Upper lobe of left lung (tissue), 6 donors: ENCODE data around the gene FAT1. TPM values are rescaled to one million over a fixed set of nuclear protein-coding genes. Genes with fewer than 3 reads are reported as not detected.

Source experiments
- ATAC-seq, 2 donors: fragments of 200-7000 bp; cut with Tn5 transposase; one replicate each; pipeline ENCODE4 v1.9.1; 2022; ENCODE audit warnings: mild to moderate bottlenecking in 2 of 2, moderate library complexity in 2 of 2; ENCODE audit not compliant: low FRiP score in 2 of 2
- DNase-seq, 2 donors: peaks; one replicate each; pipeline ENCODE4 v3.0.0-alpha.2; 2019 to 2020
- H3K27ac ChIP-seq, 4 donors: fragments of 200-600 bp; sonication (generic); one replicate each; pipeline ENCODE4 v1.5.1; 2016 to 2019
- H3K27me3 ChIP-seq, 4 donors: fragments of 200-600 bp; sonication (generic); one replicate each; pipeline ENCODE4 v1.5.1; 2017 to 2019
- H3K36me3 ChIP-seq, 4 donors: fragments of 200-600 bp; sonication (generic); one replicate each; pipeline ENCODE4 v1.5.1; 2016 to 2019
- H3K4me1 ChIP-seq, 4 donors: fragments of 200-600 bp; sonication (generic); one replicate each; pipeline ENCODE4 v1.5.1; 2018 to 2019
- H3K4me3 ChIP-seq, 4 donors: fragments of 200-600 bp; sonication (generic); one replicate each; pipeline ENCODE4 v1.5.1; 2017 to 2019; ENCODE audit warnings: mild to moderate bottlenecking in 2 of 4, moderate library complexity in 1 of 4
- H3K9me3 ChIP-seq, 4 donors: fragments of 200-600 bp; sonication (generic); one replicate each; pipeline ENCODE4 v1.5.1; 2018 to 2019
- EP300 ChIP-seq, 4 donors: sonication (generic); formaldehyde crosslinking; IDR thresholded peaks; one replicate each; pipeline ENCODE4 v1.5.1; 2017; ENCODE audit warnings: antibody characterized with exemption in 4 of 4, control low read depth in 2 of 4
- POLR2A ChIP-seq, 4 donors: fragments of 450-650 bp; IDR thresholded peaks; one replicate each; pipeline ENCODE4 v1.5.1; 2016 to 2017; ENCODE audit warnings: antibody characterized with exemption in 4 of 4, mild to moderate bottlenecking in 2 of 4
- POLR2AphosphoS5 ChIP-seq, 2 donors: sonication (generic); formaldehyde crosslinking; IDR thresholded peaks; one replicate each; pipeline ENCODE4 v1.5.1; 2017; ENCODE audit warnings: antibody characterized with exemption in 2 of 2
- WGBS, 2 donors: methylation state at CpG; one replicate each; pipeline ENCODE4 v1.1.5; 2017 to 2018; 5-methylcytosine and 5-hydroxymethylcytosine counted together
- total RNA-seq, 6 donors: library from RNA; depleted of rRNA in 4 of 6; stranded (reverse); fragments of >200 nt in 4 of 6; gene quantifications; one replicate each; pipeline versions ENCODE4 v1.1.0 to v1.2.1, GENCODE V29; 2016 to 2021
- TF ChIP-seq, protein P1 (sequence below), 6 experiments: fragments of 450-650 bp in 4 of 6; fragments of 200-600 bp in 2 of 6; sonication (generic) in 2 of 6; IDR thresholded peaks; one replicate each; pipeline ENCODE4 v1.5.1; 2016 to 2019; ENCODE audit warnings: antibody characterized with exemption in 6 of 6
- donor health status: DM: no; HTN: no; CAD: no; lungs with moderate emphysema.
- donor health status: DM: no; HTN: yes; CAD: no; lungs with severe emphysema.

FAT1 gene
- total RNA-seq, 6 donors from 2014 or later = 42.8 to 92.2 (median 77.4) TPM

DNA sequence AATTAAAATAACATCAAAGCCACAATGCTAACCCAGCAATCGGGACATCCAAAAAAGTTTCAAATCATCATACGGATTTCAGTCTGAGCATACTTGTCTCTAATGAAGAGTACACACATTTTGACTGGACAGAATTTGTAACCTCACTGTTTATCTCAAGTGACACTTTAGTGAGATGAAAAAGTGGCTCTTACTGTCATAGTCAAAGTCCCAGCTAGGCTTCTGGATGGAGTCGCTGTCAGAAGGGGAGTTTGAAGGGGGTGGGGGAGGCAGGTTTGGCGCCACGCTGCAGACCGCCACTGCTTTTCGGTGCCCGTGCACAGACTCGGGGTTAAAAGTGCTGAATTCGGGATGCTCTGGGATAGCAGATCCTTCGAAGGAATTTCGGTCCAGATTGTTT lies 127.3 kb downstream of the FAT1 start:
- H3K36me3 ChIP-seq = peaks cover 5 to 82% (median 30%) of the 10 kb centered on the region in 4 donors
- ATAC-seq = no peak
- no peak for DNase-seq
- H3K27me3 ChIP-seq = no peaks in the 10 kb centered on the region
- 93 to 94% methylated on average over 12 of the region's 12 CpGs for WGBS, 2 donors
- H3K4me1 ChIP-seq = no peaks in the 10 kb centered on the region
- no peak overlapping the region for H3K4me3 ChIP-seq
- no peaks in the 10 kb centered on the region for H3K9me3 ChIP-seq
- TF ChIP-seq EP300 (IDR thresholded peaks at IDR 0.05) = no peak
- TF ChIP-seq, protein P1, sequence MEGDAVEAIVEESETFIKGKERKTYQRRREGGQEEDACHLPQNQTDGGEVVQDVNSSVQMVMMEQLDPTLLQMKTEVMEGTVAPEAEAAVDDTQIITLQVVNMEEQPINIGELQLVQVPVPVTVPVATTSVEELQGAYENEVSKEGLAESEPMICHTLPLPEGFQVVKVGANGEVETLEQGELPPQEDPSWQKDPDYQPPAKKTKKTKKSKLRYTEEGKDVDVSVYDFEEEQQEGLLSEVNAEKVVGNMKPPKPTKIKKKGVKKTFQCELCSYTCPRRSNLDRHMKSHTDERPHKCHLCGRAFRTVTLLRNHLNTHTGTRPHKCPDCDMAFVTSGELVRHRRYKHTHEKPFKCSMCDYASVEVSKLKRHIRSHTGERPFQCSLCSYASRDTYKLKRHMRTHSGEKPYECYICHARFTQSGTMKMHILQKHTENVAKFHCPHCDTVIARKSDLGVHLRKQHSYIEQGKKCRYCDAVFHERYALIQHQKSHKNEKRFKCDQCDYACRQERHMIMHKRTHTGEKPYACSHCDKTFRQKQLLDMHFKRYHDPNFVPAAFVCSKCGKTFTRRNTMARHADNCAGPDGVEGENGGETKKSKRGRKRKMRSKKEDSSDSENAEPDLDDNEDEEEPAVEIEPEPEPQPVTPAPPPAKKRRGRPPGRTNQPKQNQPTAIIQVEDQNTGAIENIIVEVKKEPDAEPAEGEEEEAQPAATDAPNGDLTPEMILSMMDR (IDR thresholded peaks at IDR 0.05) = no peak
- TF ChIP-seq POLR2AphosphoS5 (IDR thresholded peaks at IDR 0.05) = no peak
- TF ChIP-seq POLR2A (IDR thresholded peaks at IDR 0.05) = no peak
- no peak overlapping the region for H3K27ac ChIP-seq

DNA sequence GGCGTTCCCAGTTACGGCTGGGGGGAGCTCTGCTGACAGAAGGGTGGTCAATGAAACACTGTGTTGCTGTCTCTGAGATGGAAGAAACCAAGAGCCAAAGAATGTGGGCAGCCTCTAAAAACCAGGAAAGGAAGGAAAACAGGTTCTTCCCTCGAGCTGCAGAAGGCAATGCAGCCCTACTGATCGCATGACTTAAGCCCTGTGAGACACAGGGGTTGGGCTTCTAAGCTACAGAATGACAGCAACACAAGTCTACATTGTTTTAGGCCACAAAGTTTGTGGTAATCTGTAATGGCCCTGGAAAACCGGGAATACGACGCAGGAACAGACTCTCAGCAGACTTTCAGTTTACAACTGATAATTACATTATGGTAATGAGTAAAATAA lies 130.1 kb downstream of the FAT1 start:
- 75 to 84% methylated on average over 7 of the region's 7 CpGs for WGBS, 2 donors
- no peak overlapping the region for H3K27ac ChIP-seq

DNA sequence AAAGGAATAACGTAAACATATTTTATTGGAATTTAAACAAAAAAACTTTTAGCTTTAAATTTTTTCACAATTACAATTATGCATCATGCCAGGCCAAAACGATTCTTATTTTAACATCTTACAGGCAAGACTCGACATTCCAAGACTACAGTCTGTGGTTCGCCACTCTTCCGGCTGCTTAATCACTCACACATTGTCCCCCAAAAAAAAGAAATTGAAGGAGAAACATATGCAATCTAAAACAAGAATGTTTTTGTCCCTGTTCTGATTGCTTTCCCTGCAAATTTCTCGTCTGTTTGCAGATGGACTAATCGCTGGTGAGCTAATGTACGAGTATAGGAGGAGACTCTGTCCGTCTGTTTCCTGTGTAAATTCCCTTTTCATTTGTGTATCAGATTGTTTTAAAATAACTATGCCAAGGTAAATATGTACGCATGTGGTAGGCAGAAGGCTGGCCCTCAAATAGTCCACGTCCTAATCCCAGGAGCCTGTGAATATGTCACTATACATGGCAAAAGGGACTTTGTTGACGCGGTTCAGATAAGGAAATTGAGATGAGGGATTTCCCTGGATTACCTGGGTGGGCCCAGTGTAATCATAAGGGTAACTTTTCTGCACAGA lies 130.6 kb downstream of the FAT1 start:
- ATAC-seq (no peak), DNase-seq (no peak)
- H3K27ac ChIP-seq = no peak overlapping the region
- H3K4me3 ChIP-seq = no peak overlapping the region
- peaks cover 5 to 66% (median 21%) of the 10 kb centered on the region in 4 donors for H3K36me3 ChIP-seq
- 87 to 91% methylated on average over 13 of the region's 13 CpGs for WGBS, 2 donors
- TF ChIP-seq, protein P1 (IDR thresholded peaks at IDR 0.05) = no peak
- TF ChIP-seq POLR2AphosphoS5 (IDR thresholded peaks at IDR 0.05) (no peak), POLR2A (IDR thresholded peaks at IDR 0.05) (no peak), EP300 (IDR thresholded peaks at IDR 0.05) (no peak)
- H3K9me3 ChIP-seq = no peaks in the 10 kb centered on the region
- no peaks in the 10 kb centered on the region for H3K4me1 ChIP-seq
- H3K27me3 ChIP-seq = no peaks in the 10 kb centered on the region

More for the DNA sequence above, 130.1 kb downstream of the FAT1 start:
- H3K27me3 ChIP-seq = no peaks in the 10 kb centered on the region
- H3K9me3 ChIP-seq = no peaks in the 10 kb centered on the region
- H3K4me1 ChIP-seq = no peaks in the 10 kb centered on the region
- TF ChIP-seq, protein P1 (IDR thresholded peaks at IDR 0.05) = no peak
- TF ChIP-seq POLR2AphosphoS5 (IDR thresholded peaks at IDR 0.05) (no peak), EP300 (IDR thresholded peaks at IDR 0.05) (no peak), POLR2A (IDR thresholded peaks at IDR 0.05) (no peak)
- H3K4me3 ChIP-seq = no peak overlapping the region
- H3K36me3 ChIP-seq = peaks cover 5 to 66% (median 19%) of the 10 kb centered on the region in 4 donors
- DNase-seq (no peak), ATAC-seq (no peak)

DNA sequence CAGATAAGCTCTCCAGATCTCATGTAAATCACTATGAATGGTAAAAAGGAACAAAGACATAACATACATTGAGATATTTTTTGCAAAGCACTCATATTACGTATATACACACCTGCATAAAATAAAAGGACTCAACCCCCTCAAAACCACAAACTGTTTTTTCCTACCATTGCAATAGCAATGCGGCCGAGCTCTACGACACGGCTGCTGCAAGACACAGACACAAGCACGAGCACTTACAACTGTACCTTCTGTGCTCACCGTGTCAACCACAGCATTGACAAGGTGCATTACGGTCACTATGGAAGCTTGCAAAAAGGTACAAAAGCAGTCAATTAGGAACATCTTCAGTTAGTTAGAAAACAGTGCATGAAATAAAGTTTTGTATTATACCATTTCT lies 131.2 kb downstream of the FAT1 start:
- Histone ChIP-seq H3K4me1 (no peaks in the 10 kb centered on the region), H3K9me3 (no peaks in the 10 kb centered on the region), H3K27me3 (no peaks in the 10 kb centered on the region), H3K36me3 (peaks cover 5 to 63% (median 20%) of the 10 kb centered on the region in 4 donors), H3K27ac (no peak overlapping the region), H3K4me3 (no peak overlapping the region)
- WGBS, 2 donors = 89 to 94% methylated on average over 8 of the region's 8 CpGs
- TF ChIP-seq POLR2AphosphoS5 (IDR thresholded peaks at IDR 0.05) (no peak), EP300 (IDR thresholded peaks at IDR 0.05) (no peak), POLR2A (IDR thresholded peaks at IDR 0.05) (no peak)
- TF ChIP-seq, protein P1 (IDR thresholded peaks at IDR 0.05) = no peak
- no peak for ATAC-seq
- no peak for DNase-seq

DNA sequence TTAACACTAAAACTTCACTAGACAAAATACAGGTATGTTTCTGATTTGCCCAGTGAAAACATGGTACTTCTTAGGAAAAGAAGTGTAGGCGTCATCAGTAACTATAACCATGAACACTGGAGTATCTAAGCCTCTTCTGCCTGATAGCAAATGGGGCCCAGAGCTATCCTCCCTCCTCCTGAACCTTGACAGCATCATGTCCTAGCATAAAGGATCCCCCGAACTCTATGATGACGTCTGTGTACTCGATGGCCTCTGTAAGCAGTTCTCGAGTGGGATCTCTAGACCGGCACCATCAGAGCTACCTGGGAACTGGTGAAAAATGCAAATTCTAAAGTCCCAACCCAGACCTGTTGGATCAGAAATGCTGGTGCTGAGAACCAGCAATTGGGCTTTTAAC lies 132.0 kb downstream of the FAT1 start:
- Histone ChIP-seq H3K27me3 (no peaks in the 10 kb centered on the region), H3K9me3 (no peaks in the 10 kb centered on the region), H3K4me3 (no peak overlapping the region), H3K4me1 (no peaks in the 10 kb centered on the region), H3K27ac (no peak overlapping the region), H3K36me3 (peaks cover 4 to 55% (median 14%) of the 10 kb centered on the region in 4 donors)
- 84% methylated on average over 6 of the region's 6 CpGs for WGBS, 2 donors
- TF ChIP-seq POLR2AphosphoS5 (IDR thresholded peaks at IDR 0.05) (no peak), EP300 (IDR thresholded peaks at IDR 0.05) (no peak), POLR2A (IDR thresholded peaks at IDR 0.05) (no peak)
- TF ChIP-seq, protein P1 (IDR thresholded peaks at IDR 0.05) = no peak
- ATAC-seq (no peak), DNase-seq (no peak)
